Spleen (tissue), 11 donors: ENCODE measurements around the gene TTC38. TPM values are rescaled to one million over a fixed set of nuclear protein-coding genes. Genes with fewer than 3 reads are reported as not detected.

Experiments
- DNase-seq: peaks from one replicate; pipeline ENCODE4 v3.0.0-alpha.2; 2020
- H3K27ac ChIP-seq, 8 donors: fragments of 200-600 bp; sonication (generic) in 7 of 8; 1 replicate in 4 of 8; 2 replicates in 4 of 8; pipeline versions ENCODE4 v1.5.0 to v1.8.0; 2016 to 2021; ENCODE audit warnings: inconsistent platforms in 4 of 8, mild to moderate bottlenecking in 4 of 8, moderate library complexity in 1 of 8
- H3K27me3 ChIP-seq, 7 donors: fragments of 200-600 bp; sonication (generic) in 6 of 7; replicated peaks in 1 of 7; 1 replicate in 4 of 7; 2 replicates in 3 of 7; pipeline versions ENCODE4 v1.5.0 to v1.8.0; 2016 to 2021; ENCODE audit warnings: inconsistent platforms in 3 of 7, mild to moderate bottlenecking in 1 of 7
- H3K36me3 ChIP-seq, 6 donors: fragments of 200-600 bp; sonication (generic) in 5 of 6; 1 replicate in 4 of 6; 2 replicates in 2 of 6; pipeline versions ENCODE4 v1.5.0 to v1.8.0; 2016 to 2021; ENCODE audit warnings: inconsistent platforms in 2 of 6
- H3K4me1 ChIP-seq, 6 donors: fragments of 200-600 bp; sonication (generic) in 5 of 6; 1 replicate in 3 of 6; 2 replicates in 3 of 6; pipeline versions ENCODE4 v1.5.0 to v1.8.0; 2016 to 2021; ENCODE audit warnings: inconsistent platforms in 3 of 6
- H3K4me3 ChIP-seq, 8 donors: fragments of 200-600 bp; sonication (generic) in 7 of 8; 1 replicate in 4 of 8; 2 replicates in 4 of 8; pipeline versions ENCODE4 v1.5.0 to v1.8.0; 2016 to 2021; ENCODE audit warnings: inconsistent platforms in 4 of 8, mild to moderate bottlenecking in 4 of 8, moderate library complexity in 2 of 8
- H3K9me3 ChIP-seq, 8 donors: fragments of 200-600 bp; sonication (generic) in 7 of 8; 1 replicate in 4 of 8; 2 replicates in 4 of 8; pipeline versions ENCODE4 v1.5.0 to v1.8.0; 2016 to 2021; ENCODE audit warnings: inconsistent platforms in 4 of 8
- CTCF ChIP-seq, 11 experiments: fragments of 200-600 bp in 7 of 11; fragments of 450-650 bp in 4 of 11; sonication (generic) in 4 of 11; IDR thresholded peaks in 8 of 11; conservative IDR thresholded peaks in 3 of 11; 1 replicate in 7 of 11; 2 replicates in 4 of 11; pipeline versions ENCODE4 v1.4.0 to v1.8.0; 2016 to 2021; ENCODE audit warnings: antibody characterized with exemption in 11 of 11, inconsistent platforms in 4 of 11, mild to moderate bottlenecking in 1 of 11
- POLR2A ChIP-seq, 3 donors: fragments of 450-650 bp; IDR thresholded peaks; one replicate each; pipeline ENCODE4 v1.5.1; 2017; ENCODE audit warnings: antibody characterized with exemption in 3 of 3, mild to moderate bottlenecking in 1 of 3
- POLR2AphosphoS5 ChIP-seq, 3 donors: sonication (generic); formaldehyde crosslinking; IDR thresholded peaks; one replicate each; pipeline ENCODE4 v1.5.1; 2017; ENCODE audit warnings: antibody characterized with exemption in 3 of 3
- WGBS, 5 donors: extraction: QIAGEN DNeasy Blood & Tissue Kit in 3 of 5; methylation state at CpG; one replicate each; pipeline versions ENCODE4 v1.1.5 to v1.1.7; 2013 to 2018; 5-methylcytosine and 5-hydroxymethylcytosine counted together
- intact Hi-C: fragments of 100-400 bp; cut with DNase I; formaldehyde crosslinking; loops from one replicate; pipeline ENCODE4 v1.15.0; 2023; ENCODE audit warnings: low total_unique reads
- polyA plus RNA-seq, 3 donors: library from polyadenylated mRNA; stranded (reverse); fragments of 200-250 nt; gene quantifications; one replicate each; pipeline ENCODE4 v1.2.1, GENCODE V29; 2013
- total RNA-seq, 7 donors: library from RNA; depleted of rRNA in 3 of 7; stranded (reverse); fragments of >200 nt in 3 of 7; fragmentation: NEBNext Ultra II Directional in 4 of 7; extraction: Animal tissue kit (Norgen Biotek cat#: 25700) in 4 of 7; gene quantifications; one replicate each; pipeline versions ENCODE4 v1.1.0 to v1.2.1, GENCODE V29; 2016 to 2021
- donor health status: healthy with polysubstance abuse.
- donor health status: DM: no; HTN: no; CAD: no; lungs with moderate emphysema.
- donor health status: DM: no; HTN: no; CAD: no.
- donor health status: Bipolar disorder and iron deficiency.
- donor health status: healthy.
- donor health status: DM: no; HTN: no; CAD: no.
- donor health status: DM: yes; HTN: yes; CAD: no.

Gene TTC38
- total and polyA plus RNA-seq, 10 donors, result 13.8 to 51.9 (median 33.1) TPM

GRCh38 chr22:46250783-46251125 lies 17.1 kb upstream of the TTC38 start:
- H3K27me3 ChIP-seq, result no peaks in the 10 kb centered on the region
- no peak for TF ChIP-seq POLR2AphosphoS5 (IDR thresholded peaks at IDR 0.05)
- no peak for TF ChIP-seq CTCF (IDR thresholded peaks at IDR 0.05 in 8 of 11, conservative IDR thresholded peaks at IDR 0.05 in 3 of 11)
- no peak for TF ChIP-seq POLR2A (IDR thresholded peaks at IDR 0.05)
- peak overlapping the region; percentile 65 to 94 (median 78) for H3K4me3 ChIP-seq
- peaks cover 0 to 17% (median 2%) of the 10 kb centered on the region in 6 donors for H3K36me3 ChIP-seq
- 8 to 36% (median 10%) methylated on average over 9 to 25 of the region's 25 CpGs for WGBS, 5 donors
- intact Hi-C loops, result no loop called here
- peaks cover 10 to 64% (median 27%) of the 10 kb centered on the region in 6 donors for H3K4me1 ChIP-seq
- peak overlapping the region; percentile 81 to 95 (median 91) for H3K27ac ChIP-seq
- no peak for DNase-seq
- H3K9me3 ChIP-seq, result no peaks in the 10 kb centered on the region

GRCh38 chr22:46251266-46251665 lies 16.5 kb upstream of the TTC38 start:
- intact Hi-C loops, result no loop called here
- Histone ChIP-seq H3K4me3 (peak overlapping the region in 6 of 8 donors; percentile 73 to 94 (median 82)), H3K27ac (peak overlapping the region in 6 of 8 donors; percentile 87 to 95 (median 91)), H3K4me1 (peaks cover 10 to 61% (median 27%) of the 10 kb centered on the region in 6 donors), H3K27me3 (no peaks in the 10 kb centered on the region), H3K9me3 (no peaks in the 10 kb centered on the region), H3K36me3 (peaks cover 0 to 12% (median 2%) of the 10 kb centered on the region in 6 donors)
- TF ChIP-seq POLR2A (IDR thresholded peaks at IDR 0.05), result no peak
- TF ChIP-seq CTCF (IDR thresholded peaks at IDR 0.05 in 8 of 11, conservative IDR thresholded peaks at IDR 0.05 in 3 of 11), result no peak
- TF ChIP-seq POLR2AphosphoS5 (IDR thresholded peaks at IDR 0.05), result no peak
- 89 to 96% (median 90%) methylated on average over 7 of the region's 7 CpGs for WGBS, 5 donors
- no peak for DNase-seq

GRCh38 chr22:46251816-46252380 lies 15.9 kb upstream of the TTC38 start:
- Histone ChIP-seq H3K27me3 (no peaks in the 10 kb centered on the region), H3K4me3 (peak overlapping the region in 1 of 8 donors; percentile 88), H3K27ac (no peak overlapping the region), H3K4me1 (peaks cover 10 to 61% (median 27%) of the 10 kb centered on the region in 6 donors), H3K9me3 (no peaks in the 10 kb centered on the region), H3K36me3 (peaks cover 0 to 5% (median 2%) of the 10 kb centered on the region in 6 donors)
- 86 to 91% (median 89%) methylated on average over 9 of the region's 9 CpGs for WGBS, 5 donors
- intact Hi-C loops, result no loop called here
- no peak for DNase-seq
- no peak for TF ChIP-seq POLR2AphosphoS5 (IDR thresholded peaks at IDR 0.05)
- no peak for TF ChIP-seq CTCF (IDR thresholded peaks at IDR 0.05 in 8 of 11, conservative IDR thresholded peaks at IDR 0.05 in 3 of 11)
- TF ChIP-seq POLR2A (IDR thresholded peaks at IDR 0.05), result no peak

GRCh38 chr22:46256358-46256958 lies 11.3 kb upstream of the TTC38 start:
- no peak overlapping the region for H3K27ac ChIP-seq
- no peak for DNase-seq
- peaks cover 0 to 35% (median 9%) of the 10 kb centered on the region in 6 donors for H3K4me1 ChIP-seq
- H3K4me3 ChIP-seq, result no peak overlapping the region
- no peaks in the 10 kb centered on the region for H3K9me3 ChIP-seq
- TF ChIP-seq POLR2A (IDR thresholded peaks at IDR 0.05) (no peak), CTCF (IDR thresholded peaks at IDR 0.05 in 8 of 11, conservative IDR thresholded peaks at IDR 0.05 in 3 of 11) (no peak), POLR2AphosphoS5 (IDR thresholded peaks at IDR 0.05) (no peak)
- intact Hi-C loops, result loop anchor here (5.0 kb wide), 1 partner anchor 109 kb away; no protein-coding TSS in a partner anchor
- H3K36me3 ChIP-seq, result no peaks in the 10 kb centered on the region
- peaks cover 0 to 17% (median 0%) of the 10 kb centered on the region in 7 donors for H3K27me3 ChIP-seq
- WGBS, 5 donors, result 82 to 95% (median 85%) methylated on average over 8 of the region's 8 CpGs
